ENCODE data around the gene ANK3. TPM values are rescaled to one million over a fixed set of nuclear protein-coding genes. Genes with fewer than 3 reads are reported as not detected.

ANK3 gene
- polyA plus RNA-seq, 1 experiment, result 0.13 TPM

DNA sequence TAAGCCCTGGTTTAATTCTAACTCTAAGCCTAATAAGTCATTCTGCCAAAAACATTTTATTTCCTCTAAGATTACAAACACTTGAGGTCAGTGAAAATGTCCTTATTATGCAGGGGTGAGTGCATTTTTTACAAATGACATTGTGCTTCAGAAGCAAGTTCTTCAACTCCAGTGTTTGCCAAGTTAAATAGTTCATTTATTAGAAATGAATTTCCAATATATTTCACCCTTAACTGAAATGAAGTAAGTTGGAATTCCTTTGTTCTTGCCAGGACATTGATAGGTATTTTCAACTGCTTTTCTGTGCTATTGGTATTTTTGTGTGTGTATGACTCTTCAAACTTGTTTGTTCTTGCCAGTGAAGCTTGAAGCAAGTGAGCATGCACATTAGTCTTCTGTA, 393.8 kb downstream of the ANK3 start:
- CTCF ChIA-PET, result no interaction called here
- POLR2A ChIA-PET, result no interaction called here
- Histone ChIP-seq H3K27me3 (ENCODE audit: control insufficient read depth, insufficient read depth, low read length) (no peaks in the 10 kb centered on the region), H3K4me3 (ENCODE audit: low read depth, low read length) (no peak overlapping the region), H3K36me3 (ENCODE audit: control insufficient read depth, insufficient read depth, low read length) (no peaks in the 10 kb centered on the region)
- DNase-seq (ENCODE audit: low read depth), result no peak
- TF ChIP-seq, protein P1, sequence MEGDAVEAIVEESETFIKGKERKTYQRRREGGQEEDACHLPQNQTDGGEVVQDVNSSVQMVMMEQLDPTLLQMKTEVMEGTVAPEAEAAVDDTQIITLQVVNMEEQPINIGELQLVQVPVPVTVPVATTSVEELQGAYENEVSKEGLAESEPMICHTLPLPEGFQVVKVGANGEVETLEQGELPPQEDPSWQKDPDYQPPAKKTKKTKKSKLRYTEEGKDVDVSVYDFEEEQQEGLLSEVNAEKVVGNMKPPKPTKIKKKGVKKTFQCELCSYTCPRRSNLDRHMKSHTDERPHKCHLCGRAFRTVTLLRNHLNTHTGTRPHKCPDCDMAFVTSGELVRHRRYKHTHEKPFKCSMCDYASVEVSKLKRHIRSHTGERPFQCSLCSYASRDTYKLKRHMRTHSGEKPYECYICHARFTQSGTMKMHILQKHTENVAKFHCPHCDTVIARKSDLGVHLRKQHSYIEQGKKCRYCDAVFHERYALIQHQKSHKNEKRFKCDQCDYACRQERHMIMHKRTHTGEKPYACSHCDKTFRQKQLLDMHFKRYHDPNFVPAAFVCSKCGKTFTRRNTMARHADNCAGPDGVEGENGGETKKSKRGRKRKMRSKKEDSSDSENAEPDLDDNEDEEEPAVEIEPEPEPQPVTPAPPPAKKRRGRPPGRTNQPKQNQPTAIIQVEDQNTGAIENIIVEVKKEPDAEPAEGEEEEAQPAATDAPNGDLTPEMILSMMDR (IDR thresholded peaks at IDR 0.05; ENCODE audit: insufficient read depth, low read depth, low read length), result no peak

GRCh38 chr10:59993931-59994330, 395.7 kb downstream of the ANK3 start:
- ChIA-PET POLR2A (no interaction called here), CTCF (no interaction called here)
- Histone ChIP-seq H3K36me3 (ENCODE audit: control insufficient read depth, insufficient read depth, low read length) (no peaks in the 10 kb centered on the region), H3K27me3 (ENCODE audit: control insufficient read depth, insufficient read depth, low read length) (no peaks in the 10 kb centered on the region), H3K4me3 (ENCODE audit: low read depth, low read length) (no peak overlapping the region)
- TF ChIP-seq, protein P1 (IDR thresholded peaks at IDR 0.05; ENCODE audit: insufficient read depth, low read depth, low read length), result no peak
- no peak for DNase-seq (ENCODE audit: low read depth)

DNA sequence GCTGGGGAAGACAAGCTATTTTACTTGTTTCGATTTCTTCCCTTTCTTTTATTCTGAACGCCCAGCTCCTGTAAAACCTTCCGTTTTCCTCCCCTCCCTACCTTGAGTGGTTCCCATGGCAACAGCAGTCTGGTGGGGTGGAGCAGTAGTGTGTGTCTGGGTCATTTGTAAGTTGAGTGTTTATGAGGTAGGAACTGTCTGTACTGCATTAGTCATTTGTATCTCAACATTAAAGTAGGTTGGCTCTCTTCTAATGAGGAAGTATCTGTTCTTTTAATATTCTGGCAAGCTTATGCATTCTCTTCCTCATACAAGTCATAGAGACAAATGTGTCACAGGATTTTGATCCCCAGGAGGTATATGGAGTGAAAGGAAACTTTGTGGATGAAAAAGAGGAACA, 398.0 kb downstream of the ANK3 start:
- ChIA-PET CTCF (no interaction called here), POLR2A (no interaction called here)
- H3K27me3 ChIP-seq (ENCODE audit: control insufficient read depth, insufficient read depth, low read length), result no peaks in the 10 kb centered on the region
- TF ChIP-seq, protein P1 (IDR thresholded peaks at IDR 0.05; ENCODE audit: insufficient read depth, low read depth, low read length), result no peak
- H3K4me3 ChIP-seq (ENCODE audit: low read depth, low read length), result no peak overlapping the region
- peak; percentile 5 for DNase-seq (ENCODE audit: low read depth)
- no peaks in the 10 kb centered on the region for H3K36me3 ChIP-seq (ENCODE audit: control insufficient read depth, insufficient read depth, low read length)

DNA sequence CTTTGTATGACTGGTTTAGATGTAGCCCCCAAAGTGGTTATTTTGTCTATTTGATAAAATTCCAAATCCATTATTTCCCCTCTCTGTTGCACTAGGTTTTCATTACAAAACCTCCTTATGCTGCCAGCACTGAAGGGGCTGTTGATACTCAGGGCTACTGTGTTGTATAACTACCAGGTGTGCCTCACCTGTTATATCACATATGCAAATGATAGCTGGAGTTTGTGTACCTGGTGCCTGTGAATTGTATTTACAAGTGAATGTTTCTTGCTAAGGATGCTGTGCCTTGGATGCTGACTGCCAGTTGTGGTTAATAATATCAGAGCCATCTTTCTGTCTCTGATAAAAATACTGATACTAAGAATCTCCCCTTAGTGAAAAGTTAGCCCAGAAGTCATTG, 398.6 kb downstream of the ANK3 start:
- POLR2A ChIA-PET, result no interaction called here
- no peak for DNase-seq (ENCODE audit: low read depth)
- H3K36me3 ChIP-seq (ENCODE audit: control insufficient read depth, insufficient read depth, low read length), result no peaks in the 10 kb centered on the region
- no peak overlapping the region for H3K4me3 ChIP-seq (ENCODE audit: low read depth, low read length)
- TF ChIP-seq, protein P1 (IDR thresholded peaks at IDR 0.05; ENCODE audit: insufficient read depth, low read depth, low read length), result no peak
- CTCF ChIA-PET, result interaction anchor here (0.8 kb wide), 1 partner anchor 43 kb away, joined by 3 read pairs; no protein-coding TSS in a partner anchor
- H3K27me3 ChIP-seq (ENCODE audit: control insufficient read depth, insufficient read depth, low read length), result no peaks in the 10 kb centered on the region

- no peaks in the 10 kb centered on the region for H3K27me3 ChIP-seq (ENCODE audit: control insufficient read depth, insufficient read depth, low read length)
- TF ChIP-seq, protein P1 (IDR thresholded peaks at IDR 0.05; ENCODE audit: insufficient read depth, low read depth, low read length), result no peak
- CTCF ChIA-PET, result no interaction called here
These were observed 404.0 kb downstream of the ANK3 start for GRCh38 chr10:59985639-59986038.

More at GRCh38 chr10:59985639-59986038, 404.0 kb downstream of the ANK3 start:
- DNase-seq (ENCODE audit: low read depth), result no peak
- H3K36me3 ChIP-seq (ENCODE audit: control insufficient read depth, insufficient read depth, low read length), result no peaks in the 10 kb centered on the region
- H3K4me3 ChIP-seq (ENCODE audit: low read depth, low read length), result no peak overlapping the region
- POLR2A ChIA-PET, result no interaction called here

Measured in BJ (cell line).